Sigmoid colon (tissue), 7 donors: ENCODE results near the gene CHRNE. TPM values are rescaled to one million over a fixed set of nuclear protein-coding genes. Genes with fewer than 3 reads are reported as not detected.
"Not testable (repeated sequence)": the region's sequence is repeated elsewhere in the genome, so short reads cannot be mapped to it uniquely, and the experiment has no call there.

Experiments used
- DNase-seq: peaks from one replicate; pipeline ENCODE4 v3.0.0-alpha.2; 2019
- H3K27ac ChIP-seq, 4 donors: fragments of 200-600 bp; sonication (generic); one replicate each; pipeline ENCODE4 v1.5.1; 2016 to 2019; ENCODE audit warnings: mild to moderate bottlenecking in 1 of 4
- H3K27me3 ChIP-seq, 3 donors: fragments of 200-600 bp; sonication (generic); one replicate each; pipeline ENCODE4 v1.5.1; 2019; ENCODE audit warnings: mild to moderate bottlenecking in 1 of 3
- H3K36me3 ChIP-seq, 4 donors: fragments of 200-600 bp; sonication (generic); one replicate each; pipeline ENCODE4 v1.5.1; 2016 to 2019
- H3K4me1 ChIP-seq, 4 donors: fragments of 200-600 bp; sonication (generic); one replicate each; pipeline ENCODE4 v1.5.1; 2017 to 2019
- H3K4me3 ChIP-seq, 4 donors: fragments of 200-600 bp; sonication (generic); one replicate each; pipeline ENCODE4 v1.5.1; 2017 to 2019; ENCODE audit warnings: mild to moderate bottlenecking in 2 of 4, moderate library complexity in 1 of 4
- H3K9me3 ChIP-seq, 4 donors: fragments of 200-600 bp in 3 of 4; sonication (generic) in 3 of 4; one replicate each; pipeline versions ENCODE4 v1.5.1 to v1.6.1; 2013 to 2019
- EP300 ChIP-seq, 4 donors: sonication (generic); formaldehyde crosslinking; IDR thresholded peaks; one replicate each; pipeline ENCODE4 v1.6.1; 2017; ENCODE audit warnings: antibody characterized with exemption in 4 of 4
- POLR2A ChIP-seq, 2 donors: fragments of 450-650 bp; IDR thresholded peaks; one replicate each; pipeline ENCODE4 v1.6.1; 2016; ENCODE audit warnings: antibody characterized with exemption in 2 of 2, mild to moderate bottlenecking in 2 of 2, moderate library complexity in 2 of 2
- POLR2AphosphoS5 ChIP-seq, 4 donors: sonication (generic); formaldehyde crosslinking; IDR thresholded peaks; one replicate each; pipeline ENCODE4 v1.6.1; 2017; ENCODE audit warnings: antibody characterized with exemption in 4 of 4
- WGBS, 2 donors: extraction: QIAGEN DNeasy Blood & Tissue Kit; methylation state at CpG; one replicate each; pipeline ENCODE4 v1.1.7; 2013; 5-methylcytosine and 5-hydroxymethylcytosine counted together
- intact Hi-C: fragments of 100-400 bp; cut with DNase I; formaldehyde crosslinking; loops from one replicate; pipeline ENCODE4 v1.15.1; 2023
- polyA plus RNA-seq, 3 donors: library from polyadenylated mRNA; stranded (reverse); fragments of 200-250 nt; gene quantifications; one replicate each; pipeline ENCODE4 v1.2.3, GENCODE V29; 2013
- total RNA-seq, 4 donors: library from RNA; depleted of rRNA; stranded (reverse); fragments of >200 nt; gene quantifications; one replicate each; pipeline ENCODE4 v1.1.0, GENCODE V29; 2016
- TF ChIP-seq, protein P1 (sequence below), 4 experiments: fragments of 450-650 bp in 3 of 4; fragments of 200-600 bp in 1 of 4; IDR thresholded peaks; one replicate each; pipeline ENCODE4 v1.5.1; 2016 to 2019; ENCODE audit warnings: antibody characterized with exemption in 4 of 4, mild to moderate bottlenecking in 3 of 4, moderate library complexity in 2 of 4
- donor health status: healthy with polysubstance abuse.
- donor health status: Bipolar disorder and iron deficiency.
- donor health status: healthy.

Gene CHRNE
- total and polyA plus RNA-seq, 7 donors, result 0.46 to 0.57 (median 0.54) TPM; not detected in 2

DNA sequence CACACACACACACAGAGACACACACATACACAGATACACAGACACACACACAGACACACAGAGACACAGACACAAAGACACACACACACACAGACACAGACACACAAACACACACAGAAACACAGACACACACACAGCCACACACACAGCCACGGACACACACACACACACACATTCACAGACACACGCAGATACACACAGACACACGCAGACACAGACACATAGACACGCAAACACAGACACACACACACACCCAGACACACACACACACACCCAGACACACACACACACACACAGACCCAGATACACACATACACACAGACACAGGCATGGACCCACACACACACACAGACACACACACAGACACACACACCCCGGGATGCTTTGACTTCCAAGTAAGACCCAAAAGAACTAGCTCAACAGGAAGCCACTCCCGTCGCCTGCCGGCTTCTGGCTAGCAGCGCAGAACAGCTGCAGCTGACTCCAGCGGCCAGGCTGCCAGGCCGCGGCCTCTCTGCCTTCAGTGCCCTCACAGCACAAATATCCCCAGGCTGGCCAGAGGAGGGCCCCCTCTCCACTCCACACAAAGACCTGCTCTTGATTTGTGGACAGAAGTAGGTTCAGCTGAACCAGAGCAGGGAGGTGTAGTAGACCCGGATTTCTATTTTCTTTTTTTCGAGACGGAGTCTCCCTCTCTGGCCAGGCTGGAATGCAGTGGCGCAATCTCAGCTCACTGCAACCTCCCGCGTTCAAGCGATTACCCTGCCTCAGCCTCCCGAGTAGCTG lies 6.0 kb upstream of the CHRNE start:
- TF ChIP-seq EP300 (IDR thresholded peaks at IDR 0.05) (no peak), POLR2AphosphoS5 (IDR thresholded peaks at IDR 0.05) (peak in 3 of 4 donors; percentile 18 to 47 (median 37)), POLR2A (IDR thresholded peaks at IDR 0.05) (no peak)
- TF ChIP-seq, protein P1, sequence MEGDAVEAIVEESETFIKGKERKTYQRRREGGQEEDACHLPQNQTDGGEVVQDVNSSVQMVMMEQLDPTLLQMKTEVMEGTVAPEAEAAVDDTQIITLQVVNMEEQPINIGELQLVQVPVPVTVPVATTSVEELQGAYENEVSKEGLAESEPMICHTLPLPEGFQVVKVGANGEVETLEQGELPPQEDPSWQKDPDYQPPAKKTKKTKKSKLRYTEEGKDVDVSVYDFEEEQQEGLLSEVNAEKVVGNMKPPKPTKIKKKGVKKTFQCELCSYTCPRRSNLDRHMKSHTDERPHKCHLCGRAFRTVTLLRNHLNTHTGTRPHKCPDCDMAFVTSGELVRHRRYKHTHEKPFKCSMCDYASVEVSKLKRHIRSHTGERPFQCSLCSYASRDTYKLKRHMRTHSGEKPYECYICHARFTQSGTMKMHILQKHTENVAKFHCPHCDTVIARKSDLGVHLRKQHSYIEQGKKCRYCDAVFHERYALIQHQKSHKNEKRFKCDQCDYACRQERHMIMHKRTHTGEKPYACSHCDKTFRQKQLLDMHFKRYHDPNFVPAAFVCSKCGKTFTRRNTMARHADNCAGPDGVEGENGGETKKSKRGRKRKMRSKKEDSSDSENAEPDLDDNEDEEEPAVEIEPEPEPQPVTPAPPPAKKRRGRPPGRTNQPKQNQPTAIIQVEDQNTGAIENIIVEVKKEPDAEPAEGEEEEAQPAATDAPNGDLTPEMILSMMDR (IDR thresholded peaks at IDR 0.05), result peak; percentile 62 to 90 (median 80)
- Histone ChIP-seq H3K27me3 (peaks cover 0 to 9% (median 5%) of the 10 kb centered on the region in 3 donors), H3K9me3 (no peaks in the 10 kb centered on the region), H3K36me3 (no peaks in the 10 kb centered on the region), H3K4me1 (peaks cover 0 to 11% (median 5%) of the 10 kb centered on the region in 4 donors), H3K27ac (peak overlapping the region; percentile 35 to 57 (median 45)), H3K4me3 (no peak overlapping the region)
- peak; percentile 95 for DNase-seq
- WGBS, 2 donors, result 14 to 26% methylated on average over 20 of the region's 20 CpGs
- intact Hi-C loops, result loop anchor here (2.0 kb wide), 3 partner anchors 32 to 154 kb away; partner anchors contain the start of genes CAMTA2, RNF167 and SLC25A11

GRCh38 chr17:4908301-4908700 lies 5.4 kb upstream of the CHRNE start:
- no peak overlapping the region for H3K4me3 ChIP-seq
- H3K27ac ChIP-seq, result peak overlapping the region in 2 of 4 donors; percentile 15 to 57
- TF ChIP-seq EP300 (IDR thresholded peaks at IDR 0.05), result no peak
- no peak for TF ChIP-seq POLR2AphosphoS5 (IDR thresholded peaks at IDR 0.05)
- TF ChIP-seq, protein P1 (IDR thresholded peaks at IDR 0.05), result no peak
- TF ChIP-seq POLR2A (IDR thresholded peaks at IDR 0.05), result no peak
- no peaks in the 10 kb centered on the region for H3K36me3 ChIP-seq
- H3K9me3 ChIP-seq, result no peaks in the 10 kb centered on the region
- intact Hi-C loops, result loop anchor here (2.0 kb wide), 3 partner anchors 32 to 154 kb away; partner anchors contain the start of genes CAMTA2, RNF167 and SLC25A11
- DNase-seq, result no peak
- H3K27me3 ChIP-seq, result peaks cover 0 to 15% (median 7%) of the 10 kb centered on the region in 3 donors
- WGBS, 2 donors, result 62 to 72% methylated on average over 10 of the region's 10 CpGs
- H3K4me1 ChIP-seq, result peaks cover 0 to 11% (median 5%) of the 10 kb centered on the region in 4 donors

GRCh38 chr17:4906642-4907041 lies 3.7 kb upstream of the CHRNE start:
- intact Hi-C loops, H3K27ac ChIP-seq, H3K36me3 ChIP-seq, H3K9me3 ChIP-seq, H3K4me3 ChIP-seq, DNase-seq: not testable (repeated sequence)
- peaks cover 0 to 11% (median 6%) of the 10 kb centered on the region in 4 donors for H3K4me1 ChIP-seq
- H3K27me3 ChIP-seq, result peaks cover 1 to 24% (median 7%) of the 10 kb centered on the region in 3 donors

DNA sequence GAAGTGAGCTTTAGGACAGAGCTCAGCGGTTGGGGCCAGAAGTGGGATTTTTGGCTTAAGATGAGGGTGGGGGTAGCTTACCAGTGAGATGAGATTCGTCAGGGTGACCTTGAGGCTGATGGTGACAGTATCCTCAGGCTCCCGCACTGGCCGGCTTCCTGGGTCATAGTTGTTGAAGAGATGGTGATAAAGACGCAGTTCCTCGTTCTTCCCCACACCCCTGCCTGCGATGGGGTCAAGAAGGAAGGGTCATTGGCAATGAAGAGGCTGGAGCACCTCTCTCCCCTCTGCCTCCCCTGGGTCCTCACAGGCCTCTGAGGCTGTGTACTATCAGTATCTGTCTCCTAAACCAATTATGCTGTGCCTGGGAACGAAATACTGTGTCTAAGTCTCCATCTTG lies 358 bp downstream of the CHRNE start:
- peaks cover 0 to 34% (median 19%) of the 10 kb centered on the region in 4 donors for H3K4me1 ChIP-seq
- H3K4me3 ChIP-seq, result no peak overlapping the region
- no peak for DNase-seq
- WGBS, 2 donors, result 47 to 77% methylated on average over 8 of the region's 8 CpGs
- intact Hi-C loops, result no loop called here
- no peak for TF ChIP-seq EP300 (IDR thresholded peaks at IDR 0.05)
- TF ChIP-seq POLR2AphosphoS5 (IDR thresholded peaks at IDR 0.05), result no peak
- no peak for TF ChIP-seq POLR2A (IDR thresholded peaks at IDR 0.05)
- TF ChIP-seq, protein P1 (IDR thresholded peaks at IDR 0.05), result no peak
- H3K27me3 ChIP-seq, result peaks cover 28 to 62% (median 36%) of the 10 kb centered on the region in 3 donors
- H3K27ac ChIP-seq, result no peak overlapping the region
- no peaks in the 10 kb centered on the region for H3K36me3 ChIP-seq
- H3K9me3 ChIP-seq, result no peaks in the 10 kb centered on the region

DNA sequence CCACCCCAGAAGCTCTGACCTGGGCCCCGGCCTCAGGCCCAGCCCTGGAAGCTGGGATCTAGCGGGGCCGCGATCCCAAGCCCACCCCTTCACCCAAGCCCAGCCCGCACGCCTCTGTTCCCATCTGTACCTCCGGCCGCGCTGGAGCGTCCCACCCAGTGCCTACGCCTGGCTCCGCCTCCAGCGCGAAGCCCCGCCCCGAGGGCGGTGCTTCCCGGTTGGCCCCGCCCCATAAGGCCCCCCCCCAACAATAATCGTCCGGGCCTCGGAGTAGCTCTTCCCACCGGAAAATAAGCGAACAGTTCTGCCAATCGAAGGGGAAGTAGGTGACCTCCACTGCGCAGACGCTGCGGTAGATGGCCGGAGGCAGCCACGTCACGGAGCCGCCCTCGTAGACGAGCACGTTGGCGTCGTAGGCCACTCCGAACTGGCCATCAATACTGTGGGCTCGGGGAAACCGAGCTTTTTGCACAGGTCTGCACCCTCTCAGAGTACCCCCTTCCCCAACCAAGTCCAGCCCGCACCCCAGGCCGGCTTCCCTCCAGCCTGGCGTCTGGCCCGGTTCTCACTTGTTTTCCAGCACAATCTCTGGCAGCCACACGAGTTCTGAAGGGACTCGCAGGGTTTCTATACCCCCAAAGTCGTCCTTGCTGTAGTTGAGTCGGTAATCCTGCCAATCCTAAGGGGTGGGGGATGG lies 1.1 kb downstream of the CHRNE start:
- Histone ChIP-seq H3K4me1 (peaks cover 0 to 34% (median 19%) of the 10 kb centered on the region in 4 donors), H3K27me3 (peaks cover 28 to 70% (median 36%) of the 10 kb centered on the region in 3 donors), H3K36me3 (peaks cover under 1 to 6% (median 2%) of the 10 kb centered on the region in 4 donors), H3K4me3 (peak overlapping the region in 1 of 4 donors; percentile 47), H3K9me3 (no peaks in the 10 kb centered on the region), H3K27ac (peak overlapping the region in 2 of 4 donors; percentile 11 to 55)
- TF ChIP-seq, protein P1 (IDR thresholded peaks at IDR 0.05), result no peak
- TF ChIP-seq POLR2AphosphoS5 (IDR thresholded peaks at IDR 0.05) (peak in 2 of 4 donors; percentile 37 to 52), EP300 (IDR thresholded peaks at IDR 0.05) (no peak), POLR2A (IDR thresholded peaks at IDR 0.05) (no peak)
- WGBS, 2 donors, result 39 to 53% methylated on average over 48 of the region's 48 CpGs
- no peak for DNase-seq
- intact Hi-C loops, result no loop called here
